Measurements from ENCODE around the gene GXYLT1.
"Not testable (repeated sequence)": the region's sequence is repeated elsewhere in the genome, so short reads cannot be mapped to it uniquely, and the experiment has no call there.

GXYLT1 gene

DNA sequence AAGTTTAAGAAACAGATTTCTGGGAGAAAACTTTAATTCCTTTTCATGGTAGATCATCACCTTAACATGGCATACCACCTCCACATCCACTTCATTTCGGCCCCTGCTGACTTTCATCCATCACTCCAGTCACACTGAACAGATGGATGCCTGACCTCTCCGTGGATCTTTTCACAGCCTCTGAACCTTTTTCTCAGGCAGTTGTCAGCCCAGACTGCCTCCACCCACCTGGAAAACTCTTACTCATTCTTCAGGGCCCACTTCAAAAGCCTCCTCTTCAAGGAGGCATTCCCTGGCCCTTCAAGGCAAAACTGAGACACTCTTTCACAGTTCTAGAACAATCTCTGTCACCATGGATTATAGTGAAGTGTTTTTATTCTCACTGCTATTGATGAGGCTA is 52.9 kb downstream of the GXYLT1 start:
- no peak for DNase-seq

DNA sequence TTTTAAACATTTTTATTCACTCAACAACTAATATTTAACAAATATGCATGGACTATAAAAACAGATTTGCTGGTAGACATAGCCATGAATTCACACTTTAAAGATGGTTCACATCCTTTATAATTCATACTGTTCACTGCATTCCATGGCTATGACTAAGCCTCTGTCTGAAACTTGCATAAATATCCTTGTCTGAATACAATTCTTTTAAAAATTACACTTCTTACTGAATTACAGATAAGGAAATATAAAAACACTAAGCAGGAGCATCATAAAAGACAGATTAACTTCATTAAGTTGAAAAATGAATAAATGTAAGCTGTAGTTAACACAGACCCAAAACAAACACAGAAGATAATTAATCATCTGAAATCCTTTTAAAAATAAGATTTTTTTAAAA is 53.8 kb downstream of the GXYLT1 start:
- no peak for DNase-seq

DNA sequence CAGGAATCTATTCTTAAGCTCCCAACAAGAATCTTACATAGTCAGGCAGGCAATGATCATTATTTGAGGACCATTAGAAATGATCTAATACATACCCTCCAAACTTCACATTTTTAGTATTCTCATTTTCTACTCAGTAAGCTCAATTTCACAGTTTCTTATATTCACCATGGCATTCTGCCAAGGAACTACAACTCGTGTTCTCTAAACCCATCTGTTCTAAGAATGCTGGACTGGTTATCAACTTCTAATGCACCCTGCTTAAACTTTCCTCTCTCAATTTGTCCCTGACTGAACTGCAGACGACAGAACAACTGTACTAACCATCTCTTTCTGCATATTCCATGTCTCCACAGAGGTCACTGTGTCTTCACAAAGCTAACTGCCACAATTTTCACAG is 58.6 kb downstream of the GXYLT1 start:
- no peak for DNase-seq

DNA sequence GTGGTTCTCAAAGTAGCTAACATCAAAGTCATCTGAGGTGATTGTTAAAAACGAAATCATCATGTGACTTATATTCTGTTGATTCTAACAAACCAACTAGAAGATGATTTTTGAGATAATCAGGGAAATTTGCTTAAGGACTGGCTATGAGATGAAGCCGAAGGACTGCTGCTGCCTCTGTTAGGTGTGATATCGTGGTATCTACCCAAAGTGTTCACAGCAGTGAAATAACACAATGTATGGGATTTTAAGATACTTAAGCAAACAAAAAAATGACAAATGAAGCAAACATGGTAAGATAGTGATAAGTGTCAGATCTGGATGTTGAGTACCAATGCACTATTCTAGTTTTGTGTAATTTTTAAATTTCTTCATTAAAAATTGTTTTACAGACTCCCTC is 59.1 kb downstream of the GXYLT1 start:
- DNase-seq = no peak

DNA sequence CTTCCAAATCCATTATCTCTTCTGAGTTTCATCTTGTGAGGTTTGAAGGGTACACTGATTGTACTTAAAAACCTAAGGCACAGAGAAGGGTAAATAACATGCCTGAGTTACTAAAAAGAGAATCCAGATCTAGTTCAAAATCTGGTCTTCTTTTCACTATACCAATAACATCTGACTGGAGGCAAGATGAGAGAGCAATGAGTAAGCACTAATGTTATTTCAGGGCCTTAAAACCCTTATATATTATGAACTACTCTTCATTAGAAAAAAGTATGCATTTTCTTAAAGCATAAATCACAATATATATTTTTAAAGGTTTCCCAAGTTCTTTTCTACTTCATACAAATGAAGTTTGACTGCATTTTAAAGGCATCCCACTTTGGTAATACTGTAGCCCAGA is 60.2 kb downstream of the GXYLT1 start:
- no peak for DNase-seq

DNA sequence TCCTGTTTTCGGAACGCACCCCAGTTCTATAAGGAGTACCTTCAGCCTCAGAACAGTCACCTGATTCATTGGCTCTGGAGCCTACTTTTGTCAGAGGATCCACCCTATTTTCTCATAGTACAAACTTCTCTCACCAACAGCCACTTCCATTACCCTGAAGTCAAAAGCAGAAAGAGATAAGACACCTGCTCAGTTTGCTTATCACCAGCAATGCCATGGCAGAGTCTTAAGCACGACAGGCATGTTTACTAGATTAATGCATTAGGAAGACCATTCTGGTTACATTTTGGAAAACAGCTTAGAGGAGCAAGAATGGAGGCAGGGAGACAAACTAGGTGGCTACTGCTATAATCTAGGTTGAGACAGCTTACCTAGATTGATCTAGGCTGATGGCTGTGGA is 67.7 kb downstream of the GXYLT1 start:
- DNase-seq = no peak

DNA sequence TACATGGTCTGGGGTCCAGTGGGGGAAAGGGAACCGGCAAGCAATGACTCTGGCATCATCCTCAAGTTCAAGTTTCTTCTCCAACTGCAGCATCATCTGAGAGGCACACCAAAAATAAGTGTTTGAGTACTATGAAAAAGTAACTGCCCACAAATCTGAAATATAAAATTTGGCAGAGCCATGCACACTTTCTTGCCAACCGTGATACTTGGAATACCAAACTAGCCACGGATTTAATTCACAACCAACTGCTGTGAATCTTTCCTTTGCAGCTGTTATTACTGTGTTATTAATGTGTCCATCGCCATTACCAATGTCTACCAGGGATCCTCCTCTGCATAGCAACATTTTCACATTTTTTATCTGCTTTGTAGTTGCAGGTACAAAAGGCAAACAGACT is 74.6 kb downstream of the GXYLT1 start:
- no peak for DNase-seq

DNA sequence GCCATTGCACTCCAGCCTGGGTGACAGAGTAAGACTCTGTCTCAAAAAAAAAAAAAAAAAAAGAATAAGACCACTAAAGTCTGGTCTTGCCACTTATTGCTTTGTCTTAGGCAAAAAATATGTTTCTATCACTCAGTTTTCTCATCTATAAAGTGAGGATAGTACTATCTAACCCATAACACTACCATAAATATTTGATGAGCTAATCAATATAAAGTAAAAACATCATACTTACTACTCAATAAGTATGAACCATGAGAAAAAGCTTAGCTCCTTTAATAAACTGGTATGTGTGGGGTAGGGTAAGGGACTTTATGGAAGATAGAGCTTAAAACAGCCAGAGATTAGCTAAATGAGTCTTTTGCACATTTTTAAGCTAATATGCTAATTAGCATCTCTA is 85.5 kb downstream of the GXYLT1 start:
- DNase-seq = no peak

DNA sequence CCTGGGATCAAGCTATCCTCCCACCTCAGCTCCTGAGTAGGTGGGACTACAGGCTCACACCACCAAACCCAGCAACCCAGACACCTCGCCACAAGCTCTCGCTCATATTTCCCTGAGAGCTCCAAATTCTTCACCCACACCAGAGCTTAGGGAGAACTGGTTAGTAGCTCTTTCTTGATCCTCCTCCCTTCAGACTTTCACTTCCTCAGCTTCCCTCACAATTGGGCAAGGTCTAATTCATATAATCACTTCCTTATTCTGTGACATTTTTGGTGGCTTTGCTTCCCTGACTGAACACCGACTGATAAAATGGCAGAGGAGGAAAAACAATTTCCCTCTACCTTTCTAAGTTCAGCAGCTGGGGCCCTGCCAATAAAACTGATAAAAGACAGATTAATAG is 88.5 kb downstream of the GXYLT1 start:
- DNase-seq = no peak

DNA sequence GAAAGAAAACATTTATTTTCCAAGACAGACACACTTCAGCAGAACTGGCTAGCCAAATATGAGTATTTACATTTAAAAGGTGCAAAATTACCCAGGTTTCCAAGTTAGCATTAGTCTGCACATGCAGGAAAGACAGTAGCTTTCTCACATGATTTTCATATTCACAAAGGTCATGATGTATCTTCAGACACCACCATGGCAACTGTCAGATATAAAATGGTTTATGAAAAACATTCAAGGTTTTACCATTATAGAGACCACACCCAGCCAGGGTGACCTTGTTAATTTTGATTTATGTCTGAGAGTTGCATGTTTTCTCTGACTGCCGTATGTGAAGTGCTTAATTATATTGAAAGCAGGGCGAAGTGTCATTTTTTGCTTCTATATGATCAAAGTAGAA is 91.2 kb downstream of the GXYLT1 start:
- DNase-seq = no peak

DNA sequence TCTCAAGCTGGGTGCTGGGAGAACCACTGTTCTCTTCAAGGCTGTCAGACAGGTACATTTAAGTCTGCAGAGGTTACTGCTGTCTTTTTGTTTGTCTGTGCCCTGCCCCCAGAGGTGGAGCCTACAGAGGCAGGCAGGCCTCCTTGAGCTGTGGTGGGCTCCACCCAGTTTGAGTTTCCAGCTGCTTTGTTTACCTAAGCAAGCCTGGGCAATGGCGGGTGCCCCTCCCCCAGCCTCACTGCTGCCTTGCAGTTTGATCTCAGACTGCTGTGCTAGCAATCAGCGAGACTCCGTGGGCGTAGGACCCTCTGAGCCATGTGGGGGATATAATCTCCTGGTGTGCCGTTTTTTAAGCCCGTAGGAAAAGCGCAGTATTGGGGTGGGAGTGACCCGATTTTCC is 95.7 kb downstream of the GXYLT1 start:
- not testable (repeated sequence) for DNase-seq

DNA sequence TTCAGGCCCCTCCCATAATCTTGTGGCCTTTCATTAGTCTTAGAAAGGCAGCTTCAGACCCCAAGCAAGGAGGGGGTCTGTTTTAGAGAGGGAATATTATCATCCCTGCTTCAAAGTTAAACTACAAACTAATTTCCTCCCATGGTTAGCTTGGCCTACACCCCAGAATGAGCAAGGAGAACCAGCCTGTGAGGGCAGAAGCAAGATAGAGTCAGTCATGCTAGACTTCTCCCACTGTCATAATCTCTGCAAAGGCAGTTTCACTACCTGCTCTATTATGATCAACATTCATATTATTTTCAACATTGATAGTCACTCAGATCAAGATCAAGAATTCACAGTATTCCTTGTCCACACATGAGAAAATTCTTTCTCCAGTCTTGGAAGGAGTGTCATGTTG is 105.1 kb downstream of the GXYLT1 start:
- no peak for DNase-seq

DNA sequence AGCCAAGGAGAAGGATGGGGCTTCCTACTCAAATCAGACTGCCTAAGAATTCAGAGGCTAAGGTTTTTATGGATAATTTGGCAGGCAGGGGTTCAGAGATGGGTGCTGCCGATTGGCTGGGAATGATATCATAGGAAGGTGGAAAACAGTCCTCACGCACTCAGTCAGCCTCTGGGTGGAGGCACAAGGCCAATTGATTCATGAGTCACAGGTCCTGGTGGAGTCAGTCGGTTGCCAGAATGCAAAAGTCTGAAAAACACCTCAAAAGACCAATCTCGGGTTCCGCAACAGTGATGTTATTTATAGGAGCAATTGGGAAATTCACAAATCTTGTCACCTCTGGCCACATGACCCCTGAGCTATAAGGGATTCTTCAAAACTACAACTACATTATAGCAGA is 105.5 kb downstream of the GXYLT1 start:
- no peak for DNase-seq

DNA sequence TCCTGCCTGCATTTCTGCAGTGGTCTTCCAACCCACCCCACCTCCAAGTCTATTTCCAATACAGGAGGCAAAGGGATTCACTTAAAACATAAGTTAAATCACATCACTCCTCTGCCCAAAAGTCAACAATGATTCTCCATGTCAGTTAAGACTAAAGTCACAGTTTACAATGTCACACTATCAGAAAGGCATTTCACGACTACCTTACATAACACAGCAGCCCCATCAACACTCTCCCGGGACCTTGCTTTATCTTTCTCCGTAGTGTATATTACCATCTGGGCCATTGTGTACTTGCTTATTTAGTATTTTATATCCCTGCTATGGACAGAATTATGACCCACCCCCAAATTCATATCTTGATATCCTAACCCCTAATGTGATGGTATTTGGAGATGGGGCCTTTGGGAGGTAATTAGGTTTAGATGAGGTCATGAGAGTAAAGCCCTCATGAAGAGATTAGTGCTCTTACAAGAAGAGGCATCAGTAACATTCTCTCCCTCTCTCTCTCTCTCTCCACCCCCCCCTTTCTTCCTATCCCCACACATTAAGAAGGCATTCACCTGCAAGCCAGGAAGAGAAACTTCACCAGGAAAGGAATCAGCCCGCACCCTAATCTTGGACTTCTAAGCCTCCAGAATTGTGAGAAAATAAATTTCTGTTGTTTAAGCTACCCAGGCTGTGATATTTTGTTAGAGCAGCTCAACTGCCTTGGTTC is 112.7 kb downstream of the GXYLT1 start:
- no peak for DNase-seq

Measured in NCI-H524 treated with DMSO at 0.1 percent for 48 hours (cell line).